ENCODE data around the gene GRIP2. TPM values are rescaled to one million over a fixed set of nuclear protein-coding genes. Genes with fewer than 3 reads are reported as not detected.

Gene GRIP2
- total and polyA plus RNA-seq, 2 donors (not counting 3 experiments of a cell fraction or from before 2014, with no cell fraction given): not detected

DNA sequence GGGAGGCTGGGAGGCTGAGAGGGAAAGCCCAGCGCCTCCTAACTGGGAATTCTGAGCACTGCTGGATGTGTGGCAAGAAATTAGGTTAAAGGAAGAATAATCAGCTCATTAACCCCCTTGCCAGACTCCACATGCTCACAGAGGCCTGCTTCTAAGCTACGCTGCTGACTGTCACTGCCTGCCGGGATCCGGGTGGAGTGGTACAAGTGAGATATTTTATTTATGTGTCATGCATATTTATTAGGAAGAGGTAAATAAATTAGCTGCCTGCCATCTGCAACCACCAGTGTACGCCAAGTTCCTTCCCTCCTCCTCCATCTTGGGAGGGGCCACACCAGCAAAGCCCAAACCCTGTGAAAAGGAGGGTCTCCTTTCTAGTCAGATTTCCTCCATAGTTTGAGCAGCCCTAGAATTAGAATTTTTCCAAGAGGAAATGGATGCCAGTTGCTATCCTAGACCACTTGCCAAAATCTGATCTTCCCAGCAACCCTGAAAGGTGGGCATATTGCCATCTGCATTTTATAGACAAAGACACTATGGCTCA lies 43.5 kb upstream of the GRIP2 start:
- dilution Hi-C loops (cut with MboI; ENCODE audit: extremely low pct_ligation_motif_present, low sequenced_read_pairs) (no loop called here), intact Hi-C loops (cut with micrococcal nuclease) (no loop called here)
- ChIA-PET POLR2A (no interaction called here), CTCF (interaction anchor here (0.9 kb wide), 1 partner anchor 380 kb away, joined by 3 read pairs; no protein-coding TSS in a partner anchor)
- no TSS peak for BruUV-seq (replicated peaks)
- Histone ChIP-seq H3K4me1 (ENCODE audit: control insufficient read depth, extremely low read depth, insufficient read depth, low read length) (no peaks in the 10 kb centered on the region), H4K20me1 (replicated peaks; ENCODE audit: control insufficient read depth, extremely low read depth, insufficient read depth, low read length) (no peaks in the 10 kb centered on the region), H3K4me2 (ENCODE audit: insufficient read depth, low read length) (no peak overlapping the region), H3K79me2 (ENCODE audit: control insufficient read depth, insufficient read depth, low read length) (no peaks in the 10 kb centered on the region), H3K36me3 (ENCODE audit: control insufficient read depth in 2 of 2, extremely low read depth in 1 of 2, insufficient read depth in 2 of 2, low read length in 2 of 2) (no peaks in the 10 kb centered on the region), H2AFZ (ENCODE audit: low read depth, low read length) (no peak overlapping the region), H3K9ac (replicated peaks; ENCODE audit: extremely low read depth, insufficient read depth, low read length) (no peak overlapping the region), H3K4me3 (replicated peaks in 1 of 3; ENCODE audit: insufficient read depth in 1 of 3, low read depth in 1 of 3, low read length in 3 of 3) (no peak overlapping the region), H3K27ac (ENCODE audit: insufficient read depth, low read depth, low read length) (no peak overlapping the region), H3K9me3 (replicated peaks; ENCODE audit: control insufficient read depth, insufficient read depth, low read length) (no peaks in the 10 kb centered on the region), H3K9me1 (replicated peaks; ENCODE audit: control insufficient read depth, extremely low read depth, insufficient read depth, low read length) (no peaks in the 10 kb centered on the region), H3K27me3 (ENCODE audit: control insufficient read depth in 2 of 2, insufficient read depth in 2 of 2, low read length in 2 of 2) (no peaks in the 10 kb centered on the region)
- TF ChIP-seq POLR2AphosphoS5 (IDR thresholded peaks at IDR 0.05; ENCODE audit: insufficient read depth, low read depth, low read length) (no peak), FOS (IDR thresholded peaks at IDR 0.05; ENCODE audit: borderline replicate concordance, insufficient read depth, low read length) (no peak), CTCF (IDR thresholded peaks at IDR 0.05; ENCODE audit: extremely low read depth in 1 of 2, insufficient read depth in 1 of 2, low read depth in 1 of 2, low read length in 2 of 2) (no peak), JUN (IDR thresholded peaks at IDR 0.05; ENCODE audit: borderline replicate concordance, insufficient read depth, insufficient read length, low read depth) (no peak), EZH2 (IDR thresholded peaks at IDR 0.05; ENCODE audit: borderline replicate concordance, low read depth, low read length, severe bottlenecking) (no peak), POLR2A (IDR thresholded peaks at IDR 0.05; ENCODE audit: low read depth, low read length) (no peak)
- TF ChIP-seq, protein P1, sequence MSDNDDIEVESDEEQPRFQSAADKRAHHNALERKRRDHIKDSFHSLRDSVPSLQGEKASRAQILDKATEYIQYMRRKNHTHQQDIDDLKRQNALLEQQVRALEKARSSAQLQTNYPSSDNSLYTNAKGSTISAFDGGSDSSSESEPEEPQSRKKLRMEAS (IDR thresholded peaks at IDR 0.05; ENCODE audit: insufficient read depth, insufficient read length): no peak
- no peak for FAIRE-seq
- DNase-seq (ENCODE audit: low read depth, low spot score): no peak

Data from endothelial cell of umbilical vein (primary cell).